HUES64 (cell line): ENCODE results near the gene PTPN5.
A peak's percentile ranks its signal among the peaks of the same experiment; 100 is the strongest.

Source experiments
- H3K27ac ChIP-seq: 2 replicates; pipeline ENCODE4 v1.7.0; 2013; ENCODE audit warnings: low read depth, low read length, inconsistent platforms
- H3K27me3 ChIP-seq: 2 replicates; pipeline ENCODE4 v1.6.1; 2013; ENCODE audit warnings: mild to moderate bottlenecking, low read length; ENCODE audit not compliant: insufficient read depth
- H3K36me3 ChIP-seq: 2 replicates; pipeline ENCODE4 v1.6.1; 2013; ENCODE audit warnings: mild to moderate bottlenecking, low read length; ENCODE audit not compliant: insufficient read depth
- H3K4me1 ChIP-seq: 2 replicates; pipeline ENCODE4 v1.6.1; 2013; ENCODE audit warnings: mild to moderate bottlenecking, low read length, moderate library complexity; ENCODE audit not compliant: insufficient read depth
- H3K4me3 ChIP-seq: 2 replicates; pipeline ENCODE4 v1.5.1; 2013; ENCODE audit warnings: mild to moderate bottlenecking, low read length, moderate library complexity
- H3K9ac ChIP-seq: 2 replicates; pipeline ENCODE4 v1.6.1; 2013; ENCODE audit warnings: mild to moderate bottlenecking, low read depth, low read length
- H3K9me3 ChIP-seq: 2 replicates; pipeline ENCODE4 v1.6.1; 2013; ENCODE audit warnings: low read depth, low read length; ENCODE audit not compliant: insufficient read depth
- WGBS: fragments of 150-250, 120-280 bp; methylation state at CpG from one replicate; pipeline ENCODE4 v1.1.7; 2013; ENCODE audit warnings: missing lambda C conversion rate; 5-methylcytosine and 5-hydroxymethylcytosine counted together

PTPN5 gene

DNA sequence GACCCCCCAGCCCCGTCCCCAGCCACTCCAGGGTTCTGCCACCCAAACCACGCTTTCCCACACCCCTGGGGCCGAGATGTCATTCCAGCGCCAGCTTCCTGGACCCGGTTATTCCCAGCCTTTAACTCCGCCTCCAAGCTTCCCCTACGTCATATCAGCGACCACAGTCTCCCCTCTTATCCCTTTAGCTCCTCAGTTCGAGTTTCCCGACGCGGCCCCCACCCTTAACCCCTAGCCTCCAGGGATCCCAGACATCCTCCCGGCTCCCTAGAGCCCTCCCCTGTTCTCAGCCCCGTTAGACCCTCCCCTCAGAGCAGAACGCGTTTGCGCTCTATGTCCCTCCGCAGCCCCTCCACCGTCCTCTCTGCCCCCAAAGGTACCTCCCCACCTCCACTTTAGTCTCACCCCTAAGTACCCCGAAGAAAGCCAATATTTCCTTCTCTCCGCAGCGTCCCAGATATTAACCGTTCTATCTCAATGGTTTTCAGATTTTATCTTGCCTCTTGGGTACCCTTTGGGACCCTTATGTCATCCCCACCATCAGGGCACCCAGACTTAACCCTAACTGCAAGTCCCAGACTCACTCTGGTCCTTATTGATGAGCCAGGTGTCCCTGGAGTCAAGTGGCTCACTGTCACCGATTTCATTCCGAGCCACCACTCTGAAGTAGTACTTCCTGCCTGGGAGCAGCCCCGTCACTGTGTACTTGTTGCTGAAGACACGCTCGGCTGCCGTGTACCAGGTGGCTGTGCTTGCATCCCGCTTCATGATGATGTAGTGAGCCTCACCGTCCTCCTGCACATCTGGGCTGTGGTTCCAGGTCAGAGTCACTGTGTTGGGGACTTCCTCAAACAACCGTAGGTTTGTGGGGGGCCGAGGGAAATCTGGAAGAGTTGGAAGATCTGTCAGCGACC lies 85.0 kb downstream of the PTPN5 start:
- H3K4me1 ChIP-seq, result no peaks in the 10 kb centered on the region
- H3K4me3 ChIP-seq, result peak overlapping the region; percentile 49
- 87% methylated on average over 34 of the region's 34 CpGs for WGBS
- no peak overlapping the region for H3K9ac ChIP-seq
- peaks cover 33% of the 10 kb centered on the region for H3K27me3 ChIP-seq
- H3K27ac ChIP-seq, result no peak overlapping the region
- no peaks in the 10 kb centered on the region for H3K9me3 ChIP-seq
- no peaks in the 10 kb centered on the region for H3K36me3 ChIP-seq

DNA sequence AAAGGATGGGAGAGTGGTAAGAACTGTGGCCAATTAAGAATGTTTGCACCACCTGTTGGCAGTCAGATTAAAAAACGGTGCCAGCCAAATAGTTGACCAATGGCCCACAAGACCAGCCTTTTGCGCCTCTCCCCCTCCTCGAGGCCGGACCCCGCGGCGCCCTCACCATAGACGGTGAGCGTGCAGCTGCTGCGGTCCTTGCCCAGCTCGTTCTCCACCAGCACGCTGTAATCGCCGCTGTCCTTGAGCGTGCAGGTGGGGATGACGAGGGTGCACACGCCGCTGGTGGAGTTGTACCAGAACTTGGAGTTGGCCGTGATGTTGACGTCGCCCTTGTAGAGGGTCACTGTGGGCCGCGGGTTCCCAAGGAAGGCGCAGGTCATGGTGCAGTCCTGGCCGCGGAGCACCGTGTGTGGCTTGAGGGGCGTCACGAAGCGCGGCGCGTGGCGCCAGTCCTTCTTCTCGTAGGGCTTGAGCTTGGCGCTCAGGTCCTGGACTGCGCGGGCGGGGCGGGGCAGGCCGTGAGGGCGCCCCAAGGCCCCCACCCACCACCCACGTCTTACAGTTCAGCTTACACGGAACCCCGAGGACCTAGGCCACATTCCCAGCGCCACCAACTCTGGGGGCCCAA lies 85.8 kb downstream of the PTPN5 start:
- Histone ChIP-seq H3K4me1 (no peaks in the 10 kb centered on the region), H3K4me3 (peak overlapping the region; percentile 46), H3K36me3 (no peaks in the 10 kb centered on the region), H3K27ac (no peak overlapping the region), H3K27me3 (peaks cover 33% of the 10 kb centered on the region), H3K9ac (0 out of 2 replicates have a peak overlapping the region, but pooled peaks have one; percentile 21), H3K9me3 (no peaks in the 10 kb centered on the region)
- 95% methylated on average over 46 of the region's 46 CpGs for WGBS

DNA sequence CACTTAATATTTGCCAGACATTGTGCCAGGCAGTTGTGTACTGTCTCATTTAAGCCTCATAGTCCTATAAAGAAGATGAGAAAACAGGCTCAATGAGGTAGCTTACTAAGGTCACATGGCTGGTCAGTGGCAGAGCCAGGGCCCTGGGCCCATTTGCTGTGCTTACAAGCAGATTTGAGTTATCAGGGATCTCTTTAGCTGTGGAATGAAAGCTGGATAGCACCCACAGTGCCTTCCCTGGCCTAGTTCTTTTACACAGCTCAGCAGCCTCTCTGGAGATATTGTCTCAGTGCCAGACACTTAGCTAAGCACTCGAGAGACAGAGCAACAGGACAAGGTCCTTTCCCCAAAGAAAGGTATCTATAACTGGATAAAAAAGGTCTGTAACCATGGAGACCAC lies 86.9 kb downstream of the PTPN5 start:
- no peak overlapping the region for H3K4me3 ChIP-seq
- 75% methylated on average over 1 of the region's 1 CpG for WGBS
- no peaks in the 10 kb centered on the region for H3K36me3 ChIP-seq
- no peak overlapping the region for H3K27ac ChIP-seq
- no peaks in the 10 kb centered on the region for H3K9me3 ChIP-seq
- no peak overlapping the region for H3K9ac ChIP-seq
- H3K27me3 ChIP-seq, result peaks cover 31% of the 10 kb centered on the region
- H3K4me1 ChIP-seq, result no peaks in the 10 kb centered on the region

DNA sequence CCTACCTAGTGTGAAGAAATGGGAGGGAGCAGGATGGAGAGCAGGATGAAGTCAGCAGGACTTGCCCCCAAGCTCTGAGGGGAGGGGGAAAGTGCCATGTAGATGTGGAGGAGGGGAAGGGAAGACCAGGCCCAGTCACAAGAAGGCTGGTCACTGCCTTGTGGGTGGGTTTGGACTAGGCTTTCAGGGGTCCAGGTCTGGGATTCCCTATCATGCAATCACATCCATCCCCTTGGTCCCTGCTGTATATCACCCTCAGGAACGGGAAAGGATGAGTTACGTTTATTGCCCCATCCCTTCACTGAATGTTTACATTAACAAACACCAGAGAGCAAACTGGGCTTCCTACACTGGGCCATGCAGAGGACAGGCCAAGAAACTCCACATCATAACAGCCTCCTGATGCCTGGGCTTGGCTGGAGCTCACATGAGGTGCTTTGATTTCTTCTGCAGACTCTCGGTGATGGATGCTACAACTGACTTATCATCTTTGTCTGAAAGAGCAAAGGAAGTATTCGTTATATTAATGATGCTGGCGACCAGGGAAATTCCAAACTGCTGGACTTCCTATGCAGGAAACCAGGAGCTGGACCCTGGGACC lies 87.5 kb downstream of the PTPN5 start:
- H3K9ac ChIP-seq, result no peak overlapping the region
- no peaks in the 10 kb centered on the region for H3K4me1 ChIP-seq
- no peak overlapping the region for H3K4me3 ChIP-seq
- 90% methylated on average over 5 of the region's 5 CpGs for WGBS
- H3K27ac ChIP-seq, result no peak overlapping the region
- no peaks in the 10 kb centered on the region for H3K36me3 ChIP-seq
- H3K27me3 ChIP-seq, result peaks cover 33% of the 10 kb centered on the region
- H3K9me3 ChIP-seq, result no peaks in the 10 kb centered on the region

DNA sequence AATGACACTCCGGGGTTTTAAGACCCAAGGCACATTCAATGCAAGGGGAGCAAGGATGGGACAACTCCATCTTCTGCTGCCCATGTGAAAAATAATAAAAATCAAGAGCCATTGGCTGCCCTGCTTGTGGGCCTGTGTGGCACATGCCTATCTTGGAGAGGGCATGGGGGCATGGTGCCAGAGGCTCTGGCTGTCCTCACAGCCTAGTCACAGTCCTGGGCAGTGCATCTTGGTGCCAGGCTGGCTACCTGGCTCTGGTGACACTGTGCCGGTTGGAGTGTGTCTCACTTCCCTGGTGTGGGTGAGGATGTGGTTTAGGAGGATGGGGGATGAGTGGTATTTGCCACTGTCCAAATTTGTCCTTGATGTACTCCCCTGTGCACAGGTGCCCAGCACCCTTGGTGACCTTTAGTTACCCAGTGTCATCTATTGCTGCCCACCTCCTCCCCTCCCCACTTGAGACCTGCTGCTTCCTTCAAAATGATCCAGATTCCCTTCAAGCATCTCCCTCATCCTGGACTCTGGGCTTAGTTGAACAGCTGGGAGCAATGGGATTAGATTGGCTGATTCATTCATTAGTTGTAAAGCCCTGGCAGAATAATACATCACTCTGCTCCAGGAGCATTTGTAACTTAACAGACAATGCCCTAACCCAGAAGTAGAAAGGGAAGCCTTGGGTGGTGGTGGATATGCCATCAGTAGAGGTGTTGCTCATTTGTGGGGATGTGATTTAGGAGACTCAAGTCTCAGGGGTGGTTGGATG lies 88.4 kb downstream of the PTPN5 start:
- H3K9me3 ChIP-seq, result no peaks in the 10 kb centered on the region
- no peaks in the 10 kb centered on the region for H3K4me1 ChIP-seq
- H3K27ac ChIP-seq, result no peak overlapping the region
- no peak overlapping the region for H3K4me3 ChIP-seq
- H3K9ac ChIP-seq, result no peak overlapping the region
- H3K27me3 ChIP-seq, result peaks cover 36% of the 10 kb centered on the region
- WGBS, result 45% methylated on average over 2 of the region's 2 CpGs
- no peaks in the 10 kb centered on the region for H3K36me3 ChIP-seq

DNA sequence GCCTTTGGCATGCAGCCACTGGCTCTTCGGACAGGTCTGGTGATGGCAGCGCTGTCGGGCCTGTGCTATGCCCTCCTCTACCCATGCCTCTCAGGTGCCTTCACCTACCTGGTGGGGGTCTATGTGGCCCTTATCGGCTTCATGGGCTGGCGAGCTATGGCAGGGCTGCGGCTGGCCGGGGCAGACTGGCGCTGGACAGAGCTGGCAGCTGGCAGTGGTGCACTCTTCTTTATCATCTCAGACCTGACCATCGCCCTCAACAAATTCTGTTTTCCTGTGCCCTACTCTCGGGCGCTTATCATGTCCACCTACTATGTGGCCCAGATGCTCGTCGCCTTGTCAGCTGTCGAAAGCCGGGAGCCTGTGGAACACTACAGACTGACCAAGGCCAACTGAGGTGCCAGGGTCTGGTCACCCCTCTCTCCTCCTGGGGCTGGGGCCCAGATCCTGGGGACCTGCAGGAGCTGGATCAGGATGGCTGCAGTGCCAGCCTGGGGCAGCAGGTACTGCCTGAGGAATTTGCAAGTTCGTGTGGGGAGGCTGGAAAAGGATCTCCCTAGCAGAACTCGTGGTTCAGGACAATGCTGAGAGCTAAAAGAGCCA lies 89.9 kb downstream of the PTPN5 start:
- Histone ChIP-seq H3K27me3 (peaks cover 44% of the 10 kb centered on the region), H3K9me3 (no peaks in the 10 kb centered on the region), H3K36me3 (no peaks in the 10 kb centered on the region), H3K9ac (no peak overlapping the region), H3K27ac (no peak overlapping the region), H3K4me3 (no peak overlapping the region), H3K4me1 (no peaks in the 10 kb centered on the region)
- WGBS, result 89% methylated on average over 17 of the region's 17 CpGs

DNA sequence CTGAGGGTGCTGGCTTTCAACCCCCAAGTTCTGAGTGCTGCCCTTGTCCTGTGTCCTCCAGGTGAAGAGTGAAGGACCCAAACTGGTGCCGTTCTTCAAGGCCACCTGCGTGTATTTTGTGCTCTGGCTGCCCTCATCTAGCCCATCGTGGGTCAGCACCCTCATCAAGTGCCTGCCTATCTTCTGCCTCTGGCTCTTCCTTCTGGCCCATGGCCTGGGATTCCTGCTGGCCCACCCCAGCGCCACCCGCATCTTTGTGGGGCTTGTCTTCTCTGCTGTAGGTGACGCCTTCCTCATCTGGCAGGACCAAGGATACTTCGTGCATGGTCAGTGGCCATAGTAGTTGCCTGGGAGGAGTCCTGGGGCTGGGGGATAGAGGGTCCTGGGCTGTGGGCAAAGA lies 90.7 kb downstream of the PTPN5 start:
- Histone ChIP-seq H3K27ac (no peak overlapping the region), H3K27me3 (peaks cover 43% of the 10 kb centered on the region)
- 95% methylated on average over 7 of the region's 7 CpGs for WGBS

DNA sequence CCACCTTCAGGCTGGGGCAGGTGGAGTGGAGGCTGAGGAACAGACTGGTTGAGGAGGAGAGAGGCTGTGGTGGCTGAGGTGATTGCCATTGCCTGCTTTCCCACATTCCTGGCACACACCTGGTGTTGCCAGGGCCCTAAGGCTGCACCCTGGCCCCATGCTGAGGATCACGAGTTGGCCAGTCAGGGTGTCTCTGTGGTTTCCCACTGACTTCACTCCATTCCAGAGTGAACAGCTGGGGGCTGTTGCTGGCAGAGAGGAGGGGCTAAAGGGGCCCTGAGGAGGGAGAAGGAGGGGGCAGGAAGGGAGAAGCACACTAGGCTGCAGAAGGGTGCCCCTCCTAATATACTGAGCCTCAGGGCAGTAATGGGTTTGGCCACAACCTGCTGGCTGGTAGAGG lies 91.2 kb downstream of the PTPN5 start:
- H3K4me1 ChIP-seq, result no peaks in the 10 kb centered on the region
- H3K27me3 ChIP-seq, result peaks cover 41% of the 10 kb centered on the region
- H3K9ac ChIP-seq, result no peak overlapping the region
- no peaks in the 10 kb centered on the region for H3K36me3 ChIP-seq
- 69% methylated on average over 1 of the region's 1 CpG for WGBS
- H3K27ac ChIP-seq, result no peak overlapping the region
- no peak overlapping the region for H3K4me3 ChIP-seq
- H3K9me3 ChIP-seq, result no peaks in the 10 kb centered on the region

More for the DNA sequence above, 90.7 kb downstream of the PTPN5 start:
- no peaks in the 10 kb centered on the region for H3K4me1 ChIP-seq
- H3K4me3 ChIP-seq, result no peak overlapping the region
- H3K36me3 ChIP-seq, result no peaks in the 10 kb centered on the region
- no peaks in the 10 kb centered on the region for H3K9me3 ChIP-seq
- H3K9ac ChIP-seq, result no peak overlapping the region

DNA sequence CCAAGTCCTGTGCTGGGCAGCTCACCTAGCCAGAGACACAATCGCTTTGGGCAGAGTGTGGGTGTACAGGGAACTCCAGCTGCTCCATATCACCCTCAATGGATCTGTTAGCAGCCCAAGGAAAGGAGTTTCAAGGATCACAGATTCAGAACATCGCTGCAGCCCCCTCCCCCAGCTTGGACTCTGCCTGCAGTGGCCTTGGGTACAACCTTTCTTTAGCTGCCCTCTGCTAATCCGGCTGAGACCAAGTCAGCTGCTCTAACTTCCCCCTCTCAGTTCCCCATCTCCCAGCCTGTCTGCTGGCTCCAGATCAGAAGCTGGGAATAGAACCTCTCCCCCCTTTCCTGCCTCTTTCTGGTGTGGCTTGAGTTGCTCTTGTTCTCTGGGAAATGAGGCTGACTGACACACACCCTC lies 91.7 kb downstream of the PTPN5 start:
- no peaks in the 10 kb centered on the region for H3K4me1 ChIP-seq
- no peak overlapping the region for H3K9ac ChIP-seq
- WGBS, result 83% methylated on average over 3 of the region's 3 CpGs
- no peaks in the 10 kb centered on the region for H3K36me3 ChIP-seq
- no peak overlapping the region for H3K27ac ChIP-seq
- H3K9me3 ChIP-seq, result no peaks in the 10 kb centered on the region
- no peak overlapping the region; the same call in 1 of the 2 replicates for H3K4me3 ChIP-seq
- peaks cover 39% of the 10 kb centered on the region for H3K27me3 ChIP-seq

DNA sequence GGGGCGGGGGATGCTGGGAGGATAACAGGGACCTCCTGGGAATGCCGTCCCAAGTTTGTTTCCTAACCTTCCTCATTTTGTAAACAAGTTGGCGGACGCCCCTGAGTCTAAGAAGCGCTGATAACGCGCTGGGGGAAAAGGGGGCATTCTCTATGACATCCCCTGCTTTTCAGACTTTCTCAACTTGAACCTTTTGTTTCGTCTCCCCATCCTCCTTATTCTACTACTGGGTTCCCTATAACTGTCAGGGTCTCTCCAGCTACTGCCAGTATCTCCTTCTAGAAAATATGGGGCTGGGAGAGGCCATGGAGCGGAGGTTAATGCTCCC lies 92.4 kb downstream of the PTPN5 start:
- no peaks in the 10 kb centered on the region for H3K4me1 ChIP-seq
- H3K9ac ChIP-seq, result no peak overlapping the region
- no peaks in the 10 kb centered on the region for H3K9me3 ChIP-seq
- peaks cover 39% of the 10 kb centered on the region for H3K27me3 ChIP-seq
- WGBS, result 13% methylated on average over 9 of the region's 9 CpGs
- H3K27ac ChIP-seq, result peak overlapping the region; percentile 13; the same call in 1 of the 2 replicates
- peak overlapping the region; percentile 49 for H3K4me3 ChIP-seq
- no peaks in the 10 kb centered on the region for H3K36me3 ChIP-seq
